Astrocyte (in vitro differentiated cells and primary cell): ENCODE measurements around the gene OR2W3. TPM values are rescaled to one million over a fixed set of nuclear protein-coding genes. Genes with fewer than 3 reads are reported as not detected.

Experiments used
- DNase-seq: peaks from one replicate; pipeline ENCODE4 v3.0.0-alpha.2; 2010; ENCODE audit warnings: low read depth
- FAIRE-seq: peaks from 2 replicates; lab custom pipeline; 2011; peaks lifted over from hg19 to GRCh38; lab: Jason Lieb, UNC
- H2AFZ ChIP-seq: 2 replicates; pipeline ENCODE4 v1.6.0; 2012; ENCODE audit warnings: low read depth, low read length, inconsistent platforms
- H3K27ac ChIP-seq: 2 replicates; pipeline ENCODE4 v1.5.1; 2011; ENCODE audit warnings: low read depth, low read length, inconsistent platforms
- H3K27me3 ChIP-seq: 2 replicates; pipeline ENCODE4 v1.6.0; 2011; ENCODE audit warnings: low read length, inconsistent platforms; ENCODE audit not compliant: insufficient read depth
- H3K36me3 ChIP-seq: 2 replicates; pipeline ENCODE4 v1.5.1; 2011; ENCODE audit warnings: low read length, inconsistent platforms; ENCODE audit not compliant: insufficient read depth
- H3K4me1 ChIP-seq: 2 replicates; pipeline ENCODE4 v1.5.1; 2011; ENCODE audit warnings: low read length, inconsistent platforms; ENCODE audit not compliant: insufficient read depth
- H3K4me2 ChIP-seq: 2 replicates; pipeline ENCODE4 v1.6.0; 2012; ENCODE audit warnings: low read length, inconsistent platforms
- H3K4me3 ChIP-seq: 2 replicates; pipeline ENCODE4 v1.5.1; 2011; ENCODE audit warnings: low read depth, mild to moderate bottlenecking, low read length, inconsistent platforms; ENCODE audit not compliant: insufficient read depth
- H3K79me2 ChIP-seq: 2 replicates; pipeline ENCODE4 v1.6.0; 2012; ENCODE audit warnings: mild to moderate bottlenecking, low read length, inconsistent platforms; ENCODE audit not compliant: insufficient read depth
- H3K9ac ChIP-seq: 2 replicates; pipeline ENCODE4 v1.6.0; 2012; ENCODE audit warnings: mild to moderate bottlenecking, low read length, inconsistent platforms
- H3K9me3 ChIP-seq: 2 replicates; pipeline ENCODE4 v1.5.1; 2012; ENCODE audit warnings: low read depth, mild to moderate bottlenecking, low read length, inconsistent platforms; ENCODE audit not compliant: insufficient read depth
- H4K20me1 ChIP-seq: 2 replicates; pipeline ENCODE4 v1.6.0; 2012; ENCODE audit warnings: low read length, inconsistent platforms; ENCODE audit not compliant: insufficient read depth
- H3K27ac Mint-ChIP-seq: one replicate; pipeline ENCODE4 v1.8.0; 2021; ENCODE audit warnings: mild to moderate bottlenecking, mixed read lengths; ENCODE audit not compliant: unreplicated experiment
- H3K27me3 Mint-ChIP-seq: one replicate; pipeline ENCODE4 v1.8.0; 2021; ENCODE audit warnings: low read depth, mixed read lengths; ENCODE audit not compliant: unreplicated experiment
- H3K36me3 Mint-ChIP-seq: one replicate; pipeline ENCODE4 v1.8.0; 2021; ENCODE audit warnings: low read depth, mixed read lengths; ENCODE audit not compliant: unreplicated experiment
- H3K4me1 Mint-ChIP-seq: one replicate; pipeline ENCODE4 v1.8.0; 2021; ENCODE audit warnings: low read depth, mixed read lengths; ENCODE audit not compliant: unreplicated experiment
- H3K4me3 Mint-ChIP-seq: one replicate; pipeline ENCODE4 v1.8.0; 2021; ENCODE audit warnings: mild to moderate bottlenecking, moderate library complexity, mixed read lengths; ENCODE audit not compliant: unreplicated experiment
- H3K9me3 Mint-ChIP-seq: one replicate; pipeline ENCODE4 v1.8.0; 2021; ENCODE audit warnings: mild to moderate bottlenecking, mixed read lengths; ENCODE audit not compliant: unreplicated experiment
- CTCF ChIP-seq: IDR thresholded peaks from 2 replicates; pipeline ENCODE4 v1.5.1; 2011; ENCODE audit warnings: low read depth, mild to moderate bottlenecking, inconsistent platforms, low read length, moderate library complexity; ENCODE audit not compliant: insufficient read depth
- EZH2 ChIP-seq: IDR thresholded peaks from 2 replicates; pipeline ENCODE4 v1.6.1; 2012; ENCODE audit warnings: mild to moderate bottlenecking, low read length, inconsistent platforms; ENCODE audit not compliant: insufficient read depth
- total RNA-seq: library from RNA; stranded (reverse); gene quantifications from 2 replicates; pipeline ENCODE4 v1.2.1, GENCODE V29; 2021

Gene OR2W3
- total RNA-seq, 1 donor from 2014 or later: 5.9 TPM

- Mint-ChIP-seq H3K27ac (no peak overlapping the region), H3K4me3 (no peak overlapping the region), H3K4me1 (peaks cover 2% of the 10 kb centered on the region), H3K9me3 (peaks cover 5% of the 10 kb centered on the region), H3K27me3 (no peaks in the 10 kb centered on the region), H3K36me3 (no peaks in the 10 kb centered on the region)
- TF ChIP-seq EZH2 (no peak), CTCF (no peak)
- Histone ChIP-seq H3K9ac (no peak overlapping the region), H3K4me1 (no peaks in the 10 kb centered on the region), H3K79me2 (no peaks in the 10 kb centered on the region), H2AFZ (no peak overlapping the region), H3K9me3 (no peaks in the 10 kb centered on the region), H3K4me2 (no peak overlapping the region), H3K4me3 (no peak overlapping the region), H3K36me3 (no peaks in the 10 kb centered on the region), H4K20me1 (no peaks in the 10 kb centered on the region), H3K27me3 (no peaks in the 10 kb centered on the region), H3K27ac (no peak overlapping the region)
- no peak for DNase-seq
- no peak for FAIRE-seq
Measured at GRCh38 chr1:247883346-247883745, 12.0 kb upstream of the OR2W3 start.

GRCh38 chr1:247884797-247885413, 10.5 kb upstream of the OR2W3 start:
- H3K27ac Mint-ChIP-seq: no peak overlapping the region
- DNase-seq: no peak

More at GRCh38 chr1:247884797-247885413, 10.5 kb upstream of the OR2W3 start:
- no peak for TF ChIP-seq CTCF
- no peak for TF ChIP-seq EZH2
- H4K20me1 ChIP-seq: no peaks in the 10 kb centered on the region
- peaks cover 2% of the 10 kb centered on the region for H3K9me3 Mint-ChIP-seq
- no peaks in the 10 kb centered on the region for H3K9me3 ChIP-seq
- no peak overlapping the region for H3K4me3 ChIP-seq
- no peak overlapping the region for H2AFZ ChIP-seq
- H3K4me1 Mint-ChIP-seq: peaks cover 2% of the 10 kb centered on the region
- no peaks in the 10 kb centered on the region for H3K27me3 ChIP-seq
- no peak overlapping the region for H3K4me3 Mint-ChIP-seq
- H3K4me1 ChIP-seq: no peaks in the 10 kb centered on the region
- no peaks in the 10 kb centered on the region for H3K36me3 ChIP-seq
- H3K4me2 ChIP-seq: no peak overlapping the region
- no peak overlapping the region for H3K27ac ChIP-seq
- no peaks in the 10 kb centered on the region for H3K36me3 Mint-ChIP-seq
- H3K79me2 ChIP-seq: no peaks in the 10 kb centered on the region
- H3K9ac ChIP-seq: no peak overlapping the region
- H3K27me3 Mint-ChIP-seq: no peaks in the 10 kb centered on the region
- no peak for FAIRE-seq
